NCI-H146 treated with DMSO at 0.1 percent for 48 hours (cell line): ENCODE data around the gene EFHD2.
A peak's percentile ranks its signal among the peaks of the same experiment; 100 is the strongest.
"Not testable (repeated sequence)": the region's sequence is repeated elsewhere in the genome, so short reads cannot be mapped to it uniquely, and the experiment has no call there.

Source experiments
- DNase-seq: peaks from one replicate; lab custom pipeline; 2025; ENCODE audit not compliant: unreplicated experiment; lab: John Stamatoyannopoulos, UW

The EFHD2 gene

GRCh38 chr1:15430787-15431570 lies 21.3 kb downstream of the EFHD2 start:
- DNase-seq, result peak; percentile 2

- no peak for DNase-seq
Observed at GRCh38 chr1:15431571-15431948, 21.9 kb downstream of the EFHD2 start.

- DNase-seq, result no peak
Observed at GRCh38 chr1:15432324-15432723, 22.6 kb downstream of the EFHD2 start.

GRCh38 chr1:15433471-15433870 lies 23.8 kb downstream of the EFHD2 start:
- DNase-seq, result no peak

GRCh38 chr1:15434739-15435138 lies 25.1 kb downstream of the EFHD2 start:
- DNase-seq, result not testable (repeated sequence)

GRCh38 chr1:15435239-15436077 lies 25.8 kb downstream of the EFHD2 start:
- DNase-seq, result no peak

GRCh38 chr1:15436881-15437442 lies 27.3 kb downstream of the EFHD2 start:
- DNase-seq, result peak; percentile 13

GRCh38 chr1:15439325-15439724 lies 29.6 kb downstream of the EFHD2 start:
- no peak for DNase-seq

- no peak for DNase-seq
Observed at GRCh38 chr1:15440357-15440756, 30.7 kb downstream of the EFHD2 start.

- no peak for DNase-seq
Observed at GRCh38 chr1:15441247-15441646, 31.6 kb downstream of the EFHD2 start.

GRCh38 chr1:15442119-15442518 lies 32.4 kb downstream of the EFHD2 start:
- no peak for DNase-seq

- DNase-seq, result no peak
Observed at GRCh38 chr1:15442759-15443158, 33.1 kb downstream of the EFHD2 start.

GRCh38 chr1:15443281-15443680 lies 33.6 kb downstream of the EFHD2 start:
- no peak for DNase-seq

GRCh38 chr1:15444468-15445389 lies 35.0 kb downstream of the EFHD2 start:
- no peak for DNase-seq

- no peak for DNase-seq
Observed at GRCh38 chr1:15445390-15446122, 35.9 kb downstream of the EFHD2 start.

GRCh38 chr1:15446212-15446611 lies 36.5 kb downstream of the EFHD2 start:
- DNase-seq, result no peak

- DNase-seq, result no peak
Observed at GRCh38 chr1:15448877-15449462, 39.3 kb downstream of the EFHD2 start.

- no peak for DNase-seq
Observed at GRCh38 chr1:15449567-15449966, 39.9 kb downstream of the EFHD2 start.

GRCh38 chr1:15451014-15451722 lies 41.5 kb downstream of the EFHD2 start:
- DNase-seq, result no peak
